Measurements from ENCODE around the gene SLC47A2.

DNA sequence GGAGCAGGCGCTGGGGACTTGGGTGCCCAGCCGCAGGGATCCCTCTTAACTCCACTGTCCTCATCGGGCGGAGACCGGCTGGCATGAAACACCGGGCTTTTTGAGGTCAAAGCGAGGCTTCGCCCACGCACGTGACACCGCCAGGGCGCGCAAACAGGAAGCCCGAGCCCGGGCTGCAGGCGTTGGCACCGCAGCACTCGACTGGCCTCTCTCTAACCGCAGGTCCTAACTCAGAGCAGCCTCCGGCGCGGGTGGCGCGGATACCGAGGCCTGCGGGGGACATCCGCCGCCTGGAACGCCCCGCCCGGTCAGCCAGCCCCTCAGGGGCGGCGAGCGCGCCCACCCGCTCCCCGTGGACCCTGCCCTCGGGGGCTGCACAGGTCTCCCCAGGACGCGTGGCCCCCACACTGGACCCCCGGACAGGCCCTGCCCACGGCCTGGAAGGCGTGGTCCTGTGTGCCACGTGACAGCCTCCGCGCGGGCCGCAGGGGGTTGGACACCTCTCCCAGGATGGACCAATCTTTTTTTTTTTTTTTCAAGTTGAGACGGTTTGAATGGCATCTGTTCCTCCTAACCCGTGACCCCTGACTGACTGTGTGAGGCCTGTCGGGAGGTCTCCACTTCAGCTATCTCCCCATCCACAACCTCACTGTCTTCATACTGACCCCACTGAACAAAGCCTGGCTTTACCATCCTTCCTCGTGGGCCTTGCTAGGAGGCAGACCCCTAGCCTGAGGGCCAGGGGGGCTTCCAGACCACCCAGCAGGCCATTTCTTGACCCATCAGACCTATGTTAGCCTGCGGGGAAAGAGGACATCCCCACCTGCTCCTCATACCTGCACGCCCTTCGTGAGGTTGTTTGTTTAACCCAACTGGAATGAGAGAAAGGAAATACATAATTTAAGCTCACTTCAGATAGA lies 8.4 kb upstream of the SLC47A2 start:
- TF ChIP-seq, protein P1, sequence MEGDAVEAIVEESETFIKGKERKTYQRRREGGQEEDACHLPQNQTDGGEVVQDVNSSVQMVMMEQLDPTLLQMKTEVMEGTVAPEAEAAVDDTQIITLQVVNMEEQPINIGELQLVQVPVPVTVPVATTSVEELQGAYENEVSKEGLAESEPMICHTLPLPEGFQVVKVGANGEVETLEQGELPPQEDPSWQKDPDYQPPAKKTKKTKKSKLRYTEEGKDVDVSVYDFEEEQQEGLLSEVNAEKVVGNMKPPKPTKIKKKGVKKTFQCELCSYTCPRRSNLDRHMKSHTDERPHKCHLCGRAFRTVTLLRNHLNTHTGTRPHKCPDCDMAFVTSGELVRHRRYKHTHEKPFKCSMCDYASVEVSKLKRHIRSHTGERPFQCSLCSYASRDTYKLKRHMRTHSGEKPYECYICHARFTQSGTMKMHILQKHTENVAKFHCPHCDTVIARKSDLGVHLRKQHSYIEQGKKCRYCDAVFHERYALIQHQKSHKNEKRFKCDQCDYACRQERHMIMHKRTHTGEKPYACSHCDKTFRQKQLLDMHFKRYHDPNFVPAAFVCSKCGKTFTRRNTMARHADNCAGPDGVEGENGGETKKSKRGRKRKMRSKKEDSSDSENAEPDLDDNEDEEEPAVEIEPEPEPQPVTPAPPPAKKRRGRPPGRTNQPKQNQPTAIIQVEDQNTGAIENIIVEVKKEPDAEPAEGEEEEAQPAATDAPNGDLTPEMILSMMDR (IDR thresholded peaks at IDR 0.05): no peak
- no peak for TF ChIP-seq POLR2A (IDR thresholded peaks at IDR 0.05)
- TF ChIP-seq POLR2AphosphoS5 (IDR thresholded peaks at IDR 0.05; ENCODE audit: insufficient read depth in 1 of 2, low read depth in 1 of 2): peak; percentile 7 to 41

Data from vagina (tissue), 2 donors.